ENCODE data around the gene CCNE1. TPM values are rescaled to one million over a fixed set of nuclear protein-coding genes. Genes with fewer than 3 reads are reported as not detected.

Gene CCNE1
- total RNA-seq, 1 donor from 2014 or later, result 2.5 TPM

- Histone ChIP-seq H3K27me3 (ENCODE audit: control insufficient read depth, insufficient read depth, low read length) (no peaks in the 10 kb centered on the region), H3K4me3 (ENCODE audit: low read depth, low read length) (no peak overlapping the region), H3K36me3 (ENCODE audit: control insufficient read depth, insufficient read depth, low read length) (no peaks in the 10 kb centered on the region)
- no peak for DNase-seq (ENCODE audit: low read depth)
- no peak for TF ChIP-seq CTCF (IDR thresholded peaks at IDR 0.05; ENCODE audit: insufficient read depth, low read length, poor library complexity, severe bottlenecking)
Observed at GRCh38 chr19:29836409-29836825, 24.6 kb downstream of the CCNE1 start.

- peaks cover 3% of the 10 kb centered on the region for H3K27me3 ChIP-seq (ENCODE audit: control insufficient read depth, insufficient read depth, low read length)
- no peak overlapping the region for H3K4me3 ChIP-seq (ENCODE audit: low read depth, low read length)
- TF ChIP-seq CTCF (IDR thresholded peaks at IDR 0.05; ENCODE audit: insufficient read depth, low read length, poor library complexity, severe bottlenecking), result no peak
- DNase-seq (ENCODE audit: low read depth), result no peak
- no peaks in the 10 kb centered on the region for H3K36me3 ChIP-seq (ENCODE audit: control insufficient read depth, insufficient read depth, low read length)
Observed at GRCh38 chr19:29837448-29837981, 25.7 kb downstream of the CCNE1 start.

GRCh38 chr19:29837996-29838395 lies 26.2 kb downstream of the CCNE1 start:
- H3K27me3 ChIP-seq (ENCODE audit: control insufficient read depth, insufficient read depth, low read length), result peaks cover 3% of the 10 kb centered on the region
- TF ChIP-seq CTCF (IDR thresholded peaks at IDR 0.05; ENCODE audit: insufficient read depth, low read length, poor library complexity, severe bottlenecking), result no peak

GRCh38 chr19:29840066-29840950 lies 28.5 kb downstream of the CCNE1 start:
- peaks cover 6% of the 10 kb centered on the region for H3K27me3 ChIP-seq (ENCODE audit: control insufficient read depth, insufficient read depth, low read length)

More at GRCh38 chr19:29837996-29838395, 26.2 kb downstream of the CCNE1 start:
- no peak overlapping the region for H3K4me3 ChIP-seq (ENCODE audit: low read depth, low read length)
- H3K36me3 ChIP-seq (ENCODE audit: control insufficient read depth, insufficient read depth, low read length), result no peaks in the 10 kb centered on the region
- DNase-seq (ENCODE audit: low read depth), result no peak

GRCh38 chr19:29841209-29841558 lies 29.4 kb downstream of the CCNE1 start:
- Histone ChIP-seq H3K36me3 (ENCODE audit: control insufficient read depth, insufficient read depth, low read length) (no peaks in the 10 kb centered on the region), H3K27me3 (ENCODE audit: control insufficient read depth, insufficient read depth, low read length) (peaks cover 6% of the 10 kb centered on the region), H3K4me3 (ENCODE audit: low read depth, low read length) (no peak overlapping the region)
- DNase-seq (ENCODE audit: low read depth), result no peak
- TF ChIP-seq CTCF (IDR thresholded peaks at IDR 0.05; ENCODE audit: insufficient read depth, low read length, poor library complexity, severe bottlenecking), result no peak

More at GRCh38 chr19:29840066-29840950, 28.5 kb downstream of the CCNE1 start:
- no peak for DNase-seq (ENCODE audit: low read depth)
- H3K4me3 ChIP-seq (ENCODE audit: low read depth, low read length), result no peak overlapping the region
- no peak for TF ChIP-seq CTCF (IDR thresholded peaks at IDR 0.05; ENCODE audit: insufficient read depth, low read length, poor library complexity, severe bottlenecking)
- H3K36me3 ChIP-seq (ENCODE audit: control insufficient read depth, insufficient read depth, low read length), result no peaks in the 10 kb centered on the region

Measured in kidney epithelial cell (primary cell).